ENCODE measurements around the gene HYLS1. TPM values are rescaled to one million over a fixed set of nuclear protein-coding genes. Genes with fewer than 3 reads are reported as not detected.

The HYLS1 gene
- total and polyA plus RNA-seq, 9 of the 15 experiments (the other 6 are each of a cell fraction or from before 2014, with no cell fraction given) = 2.7 to 8.2 (median 4.8) TPM

DNA sequence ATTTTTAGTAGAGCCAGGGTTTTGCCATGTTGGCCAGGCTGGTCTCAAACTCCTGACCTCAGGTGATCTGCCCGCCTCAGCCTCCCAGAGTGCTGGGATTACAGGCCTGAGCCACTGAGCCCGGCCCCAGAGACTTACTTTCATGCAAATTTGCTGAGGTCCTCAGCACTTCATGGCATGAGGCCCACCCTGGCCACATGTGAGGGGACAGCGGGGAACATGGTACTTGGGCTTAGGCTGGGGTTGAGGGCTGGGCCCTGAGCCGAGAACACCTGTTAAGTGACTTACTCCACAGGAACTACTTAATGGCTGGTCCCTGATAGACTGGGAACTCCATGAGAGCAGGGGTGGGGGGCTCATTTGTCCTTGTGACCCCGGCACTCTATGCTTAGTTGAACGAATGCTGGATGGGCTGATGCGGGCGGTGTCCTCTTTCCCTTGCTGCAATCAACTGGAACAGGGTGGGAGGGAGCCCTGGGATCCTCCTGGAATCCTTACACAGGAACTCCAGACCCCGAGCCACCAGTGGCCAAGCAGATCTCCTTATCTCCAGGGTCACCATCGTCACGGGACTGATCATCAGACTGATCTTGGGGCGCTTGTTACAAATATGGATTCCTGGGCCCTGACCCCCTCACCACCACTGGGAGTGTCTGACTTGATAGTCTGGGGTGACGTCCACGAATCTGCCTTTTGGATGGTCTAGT, 59.4 kb downstream of the HYLS1 start:
- TF ChIP-seq SP2 (IDR thresholded peaks at IDR 0.05; ENCODE audit: extremely low read depth, low read depth, low read length, poor library complexity, severe bottlenecking) = no peak
- no peak for TF ChIP-seq POLR3A (IDR thresholded peaks at IDR 0.05; ENCODE audit: borderline replicate concordance, extremely low read depth, insufficient read depth, insufficient read length)
- Histone ChIP-seq H3K27me3 (ENCODE audit: control insufficient read depth in 2 of 2, insufficient read depth in 2 of 2, low read length in 2 of 2) (peaks cover 45 to 86% of the 10 kb centered on the region in 2 experiments), H3K27ac (ENCODE audit: extremely low read depth, low read depth, low read length) (no peak overlapping the region), H3K4me3 (no peak overlapping the region), H3K9ac (ENCODE audit: insufficient read depth in 1 of 2, low read depth in 2 of 2, low read length in 2 of 2) (no peak overlapping the region), H2AFZ (ENCODE audit: low read depth, low read length) (no peak overlapping the region), H3K9me1 (ENCODE audit: control insufficient read depth, insufficient read depth, low read length) (no peaks in the 10 kb centered on the region), H3K4me1 (replicated peaks in 1 of 2; ENCODE audit: control insufficient read depth in 2 of 2, insufficient read depth in 2 of 2, low read length in 2 of 2) (peaks cover 2 to 18% of the 10 kb centered on the region in 2 experiments; a peak in 3 of 5 replicates), H3K9me3 (replicated peaks; ENCODE audit: control insufficient read depth, insufficient read depth, low read depth, low read length) (no peaks in the 10 kb centered on the region), H4K20me1 (replicated peaks; ENCODE audit: control insufficient read depth, insufficient read depth, low read length) (peaks cover 5% of the 10 kb centered on the region), H3K4me2 (ENCODE audit: insufficient read depth, low read length) (no peak overlapping the region), H3K36me3 (ENCODE audit: control insufficient read depth, insufficient read depth, low read length) (no peaks in the 10 kb centered on the region), H3K79me2 (ENCODE audit: control insufficient read depth, insufficient read depth, low read length) (no peaks in the 10 kb centered on the region)
- FAIRE-seq (no peak), ATAC-seq (no peak), DNase-seq (ENCODE audit: extremely low read depth in 1 of 4, low spot score in 3 of 4) (no peak)
- POLR2A ChIA-PET = interaction anchor here (1.2 kb wide), 1 partner anchor 15 kb away, joined by 4 read pairs; no protein-coding TSS in a partner anchor
- in situ Hi-C loops (cut with MboI) = no loop called here
- intact Hi-C loops (cut with micrococcal nuclease) = no loop called here
- CTCF ChIA-PET (ENCODE audit: low intra/inter-chr PET ratio) = no interaction called here
- WGBS (ENCODE audit: insufficient coverage, low coverage, missing lambda C conversion rate) = 8% methylated on average over 14 of the region's 14 CpGs
- BruUV-seq (replicated peaks) = no TSS peak

DNA sequence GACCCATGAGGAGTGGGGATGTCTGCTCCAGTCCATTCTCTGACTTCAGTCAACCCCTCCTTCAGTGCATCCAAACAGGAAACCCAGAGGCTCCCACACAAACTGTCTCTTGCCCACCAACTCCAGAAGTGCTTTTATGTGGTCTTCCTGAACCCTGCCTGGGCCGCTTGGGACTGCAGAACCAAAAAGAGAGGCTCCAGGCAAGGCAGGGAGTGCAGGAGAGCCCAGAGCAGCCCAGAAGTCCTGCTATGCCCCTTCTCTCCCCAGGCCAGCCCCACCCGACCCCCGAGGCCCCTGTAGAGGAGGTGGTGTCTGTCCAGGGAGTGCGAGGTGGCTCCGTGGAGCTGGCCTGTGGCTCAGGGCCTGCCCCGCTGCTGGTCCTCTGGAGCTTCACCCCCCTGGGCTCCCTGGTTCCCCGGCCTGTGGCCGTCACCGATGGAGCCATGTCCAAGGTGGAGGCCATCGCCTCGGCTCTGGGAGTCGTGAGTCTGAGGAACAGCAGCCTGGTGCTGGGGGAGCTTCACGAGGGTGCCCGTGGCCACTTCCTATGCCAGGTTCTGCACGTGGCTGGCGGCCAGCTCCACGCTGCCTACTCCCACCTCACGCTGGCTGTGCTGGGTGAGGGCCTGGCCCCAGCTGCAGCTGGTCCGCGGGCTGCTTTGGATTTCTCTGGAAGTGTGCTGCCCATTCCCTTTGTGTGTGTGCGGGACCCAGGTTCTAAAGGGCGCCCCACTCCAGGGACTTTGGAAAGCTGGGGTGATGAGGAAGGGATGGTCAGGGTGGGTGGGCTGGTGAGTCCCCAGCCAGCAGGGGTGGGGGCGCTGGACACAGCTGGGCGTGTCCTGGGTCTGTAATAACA, 60.2 kb downstream of the HYLS1 start:
- H2AFZ ChIP-seq (ENCODE audit: low read depth, low read length) = no peak overlapping the region
- BruUV-seq (replicated peaks) = no TSS peak
- intact Hi-C loops (cut with micrococcal nuclease) = no loop called here
- no peaks in the 10 kb centered on the region for H3K9me3 ChIP-seq (replicated peaks; ENCODE audit: control insufficient read depth, insufficient read depth, low read depth, low read length)
- no peak overlapping the region for H3K9ac ChIP-seq (ENCODE audit: insufficient read depth in 1 of 2, low read depth in 2 of 2, low read length in 2 of 2)
- WGBS (ENCODE audit: insufficient coverage, low coverage, missing lambda C conversion rate) = 16% methylated on average over 19 of the region's 24 CpGs
- H3K36me3 ChIP-seq (ENCODE audit: control insufficient read depth, insufficient read depth, low read length) = no peaks in the 10 kb centered on the region
- in situ Hi-C loops (cut with MboI) = no loop called here
- no peaks in the 10 kb centered on the region for H3K9me1 ChIP-seq (ENCODE audit: control insufficient read depth, insufficient read depth, low read length)
- H3K4me3 ChIP-seq = no peak overlapping the region
- no peaks in the 10 kb centered on the region for H3K79me2 ChIP-seq (ENCODE audit: control insufficient read depth, insufficient read depth, low read length)
- peaks cover 5% of the 10 kb centered on the region for H4K20me1 ChIP-seq (replicated peaks; ENCODE audit: control insufficient read depth, insufficient read depth, low read length)
- H3K27me3 ChIP-seq (ENCODE audit: control insufficient read depth in 2 of 2, insufficient read depth in 2 of 2, low read length in 2 of 2) = peaks cover 48 to 85% of the 10 kb centered on the region in 2 experiments
- no peak; the same call in 2 of the 3 replicates for ATAC-seq
- ChIA-PET CTCF (ENCODE audit: low intra/inter-chr PET ratio) (no interaction called here), POLR2A (no interaction called here)
- DNase-seq (ENCODE audit: extremely low read depth in 1 of 4, low spot score in 3 of 4) = no peak
- H3K27ac ChIP-seq (ENCODE audit: extremely low read depth, low read depth, low read length) = no peak overlapping the region
- FAIRE-seq = no peak
- H3K4me1 ChIP-seq (replicated peaks in 1 of 2; ENCODE audit: control insufficient read depth in 2 of 2, insufficient read depth in 2 of 2, low read length in 2 of 2) = peaks cover 2 to 16% of the 10 kb centered on the region in 2 experiments; a peak in 2 of 5 replicates
- H3K4me2 ChIP-seq (ENCODE audit: insufficient read depth, low read length) = no peak overlapping the region
- TF ChIP-seq LARP7 (IDR thresholded peaks at IDR 0.05) = no peak
- TF ChIP-seq POLR2G (IDR thresholded peaks at IDR 0.05; ENCODE audit: low read depth, low read length) = no peak
- TF ChIP-seq FOXK2 (conservative IDR thresholded peaks at IDR 0.05 in 1 of 2, IDR thresholded peaks at IDR 0.05 in 1 of 2; ENCODE audit: low read depth in 2 of 2) = no peak
- no peak for TF ChIP-seq ZFPM2 (CRISPR knock-in tag; IDR thresholded peaks at IDR 0.05)
- TF ChIP-seq ZNF766 (CRISPR knock-in tag; conservative IDR thresholded peaks at IDR 0.05) = no peak
- no peak for TF ChIP-seq MYBL2 (IDR thresholded peaks at IDR 0.05; ENCODE audit: low read depth)
- no peak for TF ChIP-seq MYBL2 (CRISPR knock-in tag; IDR thresholded peaks at IDR 0.05; ENCODE audit: borderline replicate concordance)
- no peak for TF ChIP-seq OTX1 (CRISPR knock-in tag; IDR thresholded peaks at IDR 0.05)
- TF ChIP-seq ETV1 (tag; conservative IDR thresholded peaks at IDR 0.05; ENCODE audit: low read depth) = no peak
- TF ChIP-seq E2F4 (CRISPR knock-in tag; IDR thresholded peaks at IDR 0.05; ENCODE audit: low read depth) = no peak
- no peak for TF ChIP-seq MAZ (CRISPR knock-in tag; conservative IDR thresholded peaks at IDR 0.05 in 1 of 2, IDR thresholded peaks at IDR 0.05 in 1 of 2)

All from K562 (cell line).